GM18520 (cell line): Measurements from ENCODE around the gene PPP2R5B.

Experiments used
- ATAC-seq: cut with Tn5 transposase; IDR thresholded peaks from one replicate; pipeline ENCODE4 v1.9.1; 2021; ENCODE audit not compliant: unreplicated experiment

PPP2R5B gene

DNA sequence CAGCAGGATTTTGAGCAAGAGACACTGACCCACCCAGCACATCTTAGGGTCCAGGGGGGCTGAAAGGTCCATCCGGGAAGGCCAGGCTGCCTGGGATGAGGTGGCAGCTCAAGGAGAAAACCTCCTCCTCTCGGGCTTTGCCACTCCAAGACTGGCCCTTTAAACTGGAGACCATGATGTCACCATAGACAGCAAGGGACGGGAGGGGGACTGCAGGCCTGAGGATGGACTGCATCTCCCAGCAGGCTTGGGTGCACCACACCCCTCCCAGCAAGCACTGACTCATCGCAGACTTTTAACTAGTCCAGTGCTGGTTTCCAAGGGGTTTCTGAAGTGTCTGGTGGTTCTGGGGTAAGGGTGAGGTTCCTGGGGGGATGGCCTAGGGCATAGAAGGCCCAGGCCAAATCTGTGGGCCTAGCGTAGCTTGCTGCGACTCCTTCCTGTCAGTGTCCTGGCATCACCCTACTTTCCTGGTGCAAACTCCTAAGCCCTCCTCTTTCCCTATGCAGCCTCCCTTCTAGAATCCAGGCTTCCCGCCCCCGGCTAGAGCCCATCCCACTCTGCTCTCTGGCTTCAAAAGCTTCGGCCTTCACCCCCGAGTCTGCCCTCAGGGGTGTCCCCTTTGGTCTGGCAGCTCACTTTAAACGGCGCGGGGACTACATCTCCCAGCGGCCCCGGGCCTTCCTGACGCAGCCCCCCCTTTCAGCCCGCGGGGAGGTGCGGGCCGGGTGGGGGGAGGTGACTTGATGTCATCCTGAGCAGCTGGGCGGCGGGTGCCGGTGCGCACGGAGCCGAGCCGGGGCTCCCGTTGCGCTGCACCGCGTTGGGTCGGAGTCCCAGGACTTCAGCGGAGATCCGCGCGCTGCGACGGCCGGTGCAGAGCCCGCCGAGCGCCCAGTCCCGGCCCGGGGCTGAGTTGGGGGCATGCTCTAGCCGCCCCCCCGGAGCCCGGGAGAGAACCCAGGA lies at the start of gene PPP2R5B:
Gene PPP2R5B, plus strand, starts transcription at position 746 of the 966 bp plus-strand sequence. CDS start 1,046 bp downstream, outside the sequence.
- ATAC-seq: peak; percentile 70

DNA sequence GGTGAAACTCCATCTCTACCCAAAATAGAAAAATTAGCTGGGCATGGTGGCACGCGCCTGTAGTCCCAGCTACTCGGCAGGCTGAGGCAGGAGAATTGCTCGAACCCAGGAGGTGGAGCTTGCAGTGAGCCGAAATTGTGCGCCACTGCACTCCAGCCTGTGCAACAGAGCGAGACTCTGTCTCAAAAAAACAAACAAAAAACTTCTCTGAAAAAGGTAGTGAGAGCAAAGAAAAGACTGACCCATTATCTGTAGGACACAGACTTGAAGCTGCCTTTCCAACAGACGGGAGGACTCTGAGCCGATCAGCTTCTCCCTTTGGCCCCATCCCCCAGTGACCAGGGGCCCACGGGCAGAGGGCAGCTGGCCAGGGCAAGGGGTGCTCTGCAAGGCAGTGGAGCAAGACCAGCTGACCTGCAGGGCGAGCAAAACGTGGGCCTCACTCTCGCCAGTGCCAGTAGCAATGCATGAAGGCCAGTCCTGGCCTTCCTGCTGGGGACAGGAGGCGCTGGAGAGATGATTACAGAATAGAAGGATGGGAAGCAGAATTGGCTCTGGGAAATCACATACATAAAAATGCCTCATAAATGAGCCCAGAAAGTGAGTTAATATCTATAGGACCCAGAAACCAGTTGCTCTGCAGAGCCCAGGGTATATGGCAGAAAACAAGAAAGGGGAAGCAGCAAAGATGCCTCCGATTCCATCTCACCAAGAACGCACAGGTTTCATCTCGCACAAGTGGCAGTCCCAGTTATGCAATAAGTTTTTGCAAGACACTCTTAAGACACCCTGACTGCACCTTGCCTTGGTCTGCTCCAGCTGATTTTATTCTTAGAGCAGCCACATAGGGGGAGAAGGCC lies 48.9 kb upstream of the PPP2R5B start:
- no peak for ATAC-seq

DNA sequence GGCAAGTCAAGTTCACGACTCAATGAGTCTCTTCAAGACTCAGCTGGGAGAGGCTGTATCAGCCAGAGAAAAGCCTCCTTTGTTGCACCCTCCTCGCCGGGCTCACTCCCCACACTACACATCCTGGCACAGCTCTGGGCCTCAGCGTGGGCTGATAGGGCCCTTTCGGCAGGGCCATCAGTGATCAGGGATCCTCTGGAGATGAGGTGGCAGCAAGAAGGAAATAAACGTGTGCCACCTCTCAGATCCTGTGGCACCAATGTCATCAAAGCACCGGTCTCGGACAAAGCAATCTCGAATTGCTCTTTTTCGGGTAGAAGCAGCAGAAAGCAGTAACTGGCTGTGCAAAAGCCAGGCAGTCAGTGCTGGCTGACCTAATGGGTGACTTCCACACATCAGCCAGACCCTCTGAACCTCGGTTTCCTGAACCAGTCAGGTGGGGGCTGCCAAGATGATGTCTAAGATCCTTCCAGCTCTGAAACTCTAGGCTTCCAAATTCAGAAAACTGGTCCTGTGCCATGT lies 48.2 kb upstream of the PPP2R5B start:
- no peak for ATAC-seq

DNA sequence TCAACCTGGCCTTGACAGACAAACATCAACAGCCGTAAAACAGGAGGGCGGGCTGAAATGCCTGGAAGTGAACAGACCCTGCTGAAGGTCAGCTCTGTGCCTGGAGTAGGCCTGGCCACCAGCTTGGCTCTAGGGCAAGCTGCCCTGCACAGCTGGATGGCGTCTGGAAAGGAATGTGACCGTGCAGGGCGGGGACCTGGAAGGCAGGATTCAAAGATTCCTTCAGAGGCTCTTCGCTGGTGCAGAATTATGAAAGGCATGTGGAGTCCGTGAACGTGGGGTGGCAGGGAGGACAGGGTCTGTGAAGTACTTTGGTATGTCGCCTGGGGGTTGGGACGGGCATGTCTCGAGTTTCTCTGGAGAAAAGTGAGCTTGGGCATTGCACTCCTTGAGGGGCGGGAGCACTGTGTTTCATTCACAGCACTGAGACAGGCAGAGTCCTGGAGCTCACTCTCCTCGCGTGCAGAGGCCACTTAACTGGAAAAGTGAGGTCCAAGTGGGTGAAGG lies 47.6 kb upstream of the PPP2R5B start:
- no peak for ATAC-seq

DNA sequence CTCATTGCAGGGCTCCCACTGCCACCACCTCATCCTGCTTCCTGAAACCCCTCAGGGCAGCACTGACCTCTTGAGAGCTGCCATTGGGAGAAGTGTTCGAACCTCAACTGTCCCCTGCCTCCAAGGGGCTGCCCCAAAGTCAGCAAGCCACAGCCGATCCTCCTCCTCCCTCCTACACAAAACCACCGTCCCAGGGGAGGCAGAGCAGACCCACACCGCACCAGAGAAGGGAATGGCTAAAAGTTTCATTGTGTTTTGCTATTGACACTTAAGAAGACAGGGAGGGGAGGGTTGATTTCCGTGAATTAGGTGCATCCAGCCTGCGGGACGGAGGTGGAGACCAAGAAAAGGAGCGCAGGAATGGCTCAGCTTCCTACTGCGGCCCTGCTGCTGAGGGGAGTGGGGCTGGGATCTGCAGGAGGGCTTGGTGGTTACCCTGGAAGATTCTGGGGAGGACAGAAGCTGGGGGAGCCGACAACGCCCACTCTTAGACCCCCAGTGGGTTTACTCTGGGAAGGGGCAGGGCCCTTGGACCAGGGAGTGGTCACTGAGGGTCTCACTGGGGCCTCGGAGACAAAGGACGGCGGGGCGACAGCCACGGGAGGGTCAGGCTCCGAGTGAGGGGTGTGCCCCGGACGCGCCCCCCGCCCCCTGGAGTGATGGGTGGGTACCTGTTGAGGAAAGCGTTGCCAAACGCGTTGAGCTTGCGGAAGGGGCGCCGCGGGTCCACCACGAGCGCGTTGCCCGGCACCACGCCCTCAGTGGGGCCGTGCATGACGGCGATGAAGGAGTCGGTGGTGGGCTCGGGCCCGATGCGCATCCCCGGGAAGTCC lies 46.9 kb upstream of the PPP2R5B start:
- ATAC-seq: no peak

DNA sequence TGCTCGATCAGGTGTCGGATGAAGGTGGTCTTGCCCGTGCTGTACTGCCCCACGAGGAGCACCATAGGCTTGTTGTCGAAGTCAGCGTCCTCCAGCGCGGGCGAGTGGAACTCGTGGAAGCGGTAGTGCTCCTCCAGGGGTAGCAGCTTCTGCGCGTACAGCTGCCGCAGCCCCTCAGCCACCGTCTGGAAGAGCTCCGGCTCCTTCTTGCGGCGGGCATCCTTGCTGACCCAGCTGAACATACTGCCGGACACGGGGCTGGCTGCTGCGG lies 46.3 kb upstream of the PPP2R5B start:
- ATAC-seq: no peak

DNA sequence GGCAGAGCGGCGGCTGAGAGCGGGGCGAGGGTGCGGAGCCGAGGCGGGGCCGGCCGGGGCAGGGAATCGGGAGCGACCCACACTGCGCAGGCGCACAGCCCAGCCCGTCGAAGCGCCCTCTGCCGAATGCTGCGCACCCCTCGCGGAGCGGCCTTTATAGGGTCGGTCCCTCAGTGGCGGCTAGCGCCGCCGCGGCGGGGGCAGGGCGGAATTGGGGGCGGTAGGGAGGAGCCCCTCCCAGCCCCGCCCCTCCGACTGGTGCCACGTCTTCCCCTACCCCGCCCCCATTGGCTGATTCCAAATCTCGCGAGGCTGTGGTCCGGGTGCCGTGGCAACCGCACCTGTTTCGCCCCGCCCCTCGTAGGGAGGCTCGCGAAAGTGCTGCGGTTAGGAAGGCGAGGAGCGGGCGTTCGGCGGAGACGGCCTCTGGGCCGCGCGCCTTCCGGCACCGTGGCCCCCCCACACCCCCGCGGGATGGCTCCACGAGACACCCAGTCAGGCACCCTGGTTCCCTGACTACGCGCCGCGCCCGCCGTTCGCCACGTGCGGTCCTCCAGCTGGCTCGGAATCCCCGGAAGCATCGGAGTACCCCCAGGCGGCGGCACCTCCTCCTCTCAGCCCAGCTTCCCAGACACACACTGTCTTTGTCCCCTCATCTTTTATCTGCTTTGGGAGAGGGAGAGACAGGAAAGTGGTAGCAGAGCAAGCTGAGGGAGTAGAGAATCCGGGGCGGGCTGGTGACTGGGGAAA lies 45.8 kb upstream of the PPP2R5B start, which contains the start of gene EHD1:
Gene EHD1, minus strand, starts transcription at position 128 of the 750 bp plus-strand sequence. CDS start 157 bp downstream, outside the sequence.
- ATAC-seq: peak; percentile 66

DNA sequence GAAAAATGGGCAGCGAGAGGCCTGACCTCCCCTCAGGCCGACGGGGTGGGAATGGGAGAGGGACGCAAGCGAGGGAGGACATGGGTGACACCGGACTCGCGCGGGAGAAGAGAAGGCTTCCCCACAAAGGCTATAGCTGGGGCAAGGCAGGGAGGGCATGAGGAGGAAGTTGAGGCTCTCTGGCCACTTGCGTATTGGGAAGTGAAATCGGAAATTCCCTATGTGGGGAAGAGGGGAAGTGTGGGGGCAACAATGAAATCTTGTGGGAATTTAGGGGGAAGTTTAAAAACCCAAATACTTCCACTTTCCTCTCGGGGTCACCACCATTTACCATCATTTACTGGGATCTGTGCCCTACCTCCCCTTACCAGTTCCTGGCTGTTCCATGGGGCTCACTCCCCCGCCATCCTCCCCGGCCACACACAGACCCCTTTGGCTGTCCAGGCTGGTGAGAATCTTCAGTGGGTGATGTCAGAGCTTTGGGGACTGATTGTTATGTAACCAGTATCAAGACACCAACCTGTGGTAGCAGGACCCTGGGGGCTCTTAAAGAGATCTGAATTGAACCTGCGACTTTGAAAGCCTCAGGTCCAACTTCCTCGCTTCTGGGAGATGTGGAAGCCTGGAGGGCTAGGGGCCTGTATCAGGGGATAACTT lies 45.1 kb upstream of the PPP2R5B start:
- no peak for ATAC-seq

DNA sequence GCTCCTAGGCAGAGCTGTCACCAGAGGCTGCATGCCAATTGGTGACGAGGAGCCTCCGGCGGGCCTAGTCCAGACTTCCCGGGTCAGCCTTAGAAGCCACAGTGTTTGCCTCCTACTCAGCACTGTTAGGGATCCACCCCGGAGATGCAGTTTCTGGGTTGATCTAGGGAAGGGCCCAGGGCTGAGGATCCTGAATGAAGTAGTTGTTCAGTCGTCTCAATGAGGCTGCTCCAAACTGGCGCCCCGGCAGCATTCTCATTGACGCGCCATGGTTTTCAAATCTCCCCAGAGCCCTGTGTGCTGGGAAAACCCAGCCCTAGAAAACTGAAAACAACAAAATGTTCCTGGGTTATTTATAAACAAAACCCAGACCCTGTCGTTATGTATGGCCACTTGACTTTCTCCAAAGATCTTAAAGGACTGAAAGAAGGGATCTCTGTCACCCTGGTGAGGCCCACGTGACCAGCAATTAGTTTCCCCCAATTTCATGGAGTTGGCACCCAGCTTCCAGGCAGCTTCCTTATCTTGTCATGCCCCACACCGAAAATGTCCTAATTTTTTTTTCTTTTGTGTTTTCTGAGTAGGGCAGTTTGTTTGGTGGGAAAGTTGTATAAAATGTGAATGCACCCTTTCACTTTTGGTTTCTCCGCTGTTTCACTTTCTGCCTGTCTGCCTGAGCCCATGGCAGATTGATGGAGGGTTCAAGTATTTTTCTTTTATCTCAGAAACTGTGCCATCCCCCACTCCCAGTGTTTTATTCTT lies 44.1 kb upstream of the PPP2R5B start:
- ATAC-seq: no peak

DNA sequence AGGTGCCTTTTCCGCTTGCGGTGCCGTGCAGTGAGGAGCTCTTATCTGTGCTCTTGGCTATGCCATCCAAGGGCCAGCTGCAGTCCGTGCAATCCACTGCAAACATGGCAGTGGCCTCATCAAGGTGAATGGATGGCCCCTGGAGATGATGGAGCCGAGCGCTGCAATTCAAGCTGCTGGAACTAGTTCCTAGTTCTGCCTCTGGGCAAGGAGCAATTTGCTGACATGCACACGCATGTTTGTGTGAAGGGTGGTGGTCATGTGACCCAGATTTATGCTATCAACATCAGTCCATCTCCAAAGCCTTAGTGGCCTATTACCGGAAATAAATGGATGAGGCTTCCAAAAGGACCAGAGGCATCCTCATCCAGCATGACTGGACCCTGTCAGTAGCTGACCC lies 43.0 kb upstream of the PPP2R5B start:
- ATAC-seq: no peak

DNA sequence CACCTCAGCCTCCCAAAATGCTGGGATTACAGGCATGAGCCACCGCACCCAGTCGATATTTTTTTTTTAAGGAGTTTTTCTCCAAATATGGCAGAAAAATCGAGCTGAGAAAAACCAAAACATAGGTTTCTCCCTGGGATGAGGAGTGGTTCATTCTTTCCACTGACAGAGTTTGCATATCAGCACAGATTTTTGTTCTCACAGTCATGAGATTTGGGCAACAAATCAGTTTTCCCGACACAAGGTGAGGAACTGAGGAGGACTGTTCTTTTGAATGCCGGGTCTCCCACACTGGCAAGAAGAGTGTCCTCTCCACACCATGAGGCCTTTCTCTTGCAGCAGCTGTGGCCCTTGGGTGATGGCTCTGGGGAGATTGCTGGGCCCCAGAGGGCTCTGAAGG lies 42.2 kb upstream of the PPP2R5B start:
- no peak for ATAC-seq

DNA sequence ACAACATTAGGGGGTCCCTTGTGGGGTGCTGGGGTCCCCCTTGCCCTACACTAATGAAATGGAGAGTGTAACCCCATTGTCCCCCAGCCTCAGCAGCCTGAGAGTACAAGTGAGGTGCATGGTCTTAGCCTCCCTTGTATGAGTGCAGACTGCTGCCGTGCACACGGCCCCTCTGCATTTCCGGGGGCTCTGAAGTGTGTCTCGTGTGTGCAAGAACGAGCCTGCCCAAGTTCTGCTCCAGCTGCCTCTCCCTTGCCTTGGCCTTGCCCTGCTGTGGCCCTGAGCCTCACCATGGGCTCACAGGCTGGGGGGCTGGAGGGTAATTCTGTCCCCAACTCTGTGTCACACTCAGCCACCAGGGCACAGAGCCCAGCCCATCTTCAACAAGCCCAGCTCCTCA lies 40.9 kb upstream of the PPP2R5B start:
- ATAC-seq: no peak

DNA sequence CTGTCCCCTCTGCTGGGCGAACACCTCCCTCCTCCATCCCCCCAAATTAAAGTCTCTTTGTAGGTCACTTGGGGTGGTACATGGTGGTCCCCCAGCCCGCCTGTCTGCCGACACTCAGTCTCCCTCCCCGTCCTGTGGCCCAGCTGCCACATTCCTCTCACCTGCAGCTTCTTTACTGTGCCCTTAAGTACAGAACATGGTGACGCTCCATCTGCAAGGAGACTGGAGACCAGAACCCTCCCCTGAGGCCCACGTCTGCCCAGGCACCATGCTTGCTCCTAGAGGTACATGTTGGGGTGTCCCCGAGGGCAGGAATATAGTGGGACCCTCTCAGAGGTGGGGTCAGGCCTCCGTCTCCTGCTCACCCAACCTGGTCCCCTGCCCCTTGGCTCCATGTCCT lies 40.5 kb upstream of the PPP2R5B start:
- no peak for ATAC-seq

DNA sequence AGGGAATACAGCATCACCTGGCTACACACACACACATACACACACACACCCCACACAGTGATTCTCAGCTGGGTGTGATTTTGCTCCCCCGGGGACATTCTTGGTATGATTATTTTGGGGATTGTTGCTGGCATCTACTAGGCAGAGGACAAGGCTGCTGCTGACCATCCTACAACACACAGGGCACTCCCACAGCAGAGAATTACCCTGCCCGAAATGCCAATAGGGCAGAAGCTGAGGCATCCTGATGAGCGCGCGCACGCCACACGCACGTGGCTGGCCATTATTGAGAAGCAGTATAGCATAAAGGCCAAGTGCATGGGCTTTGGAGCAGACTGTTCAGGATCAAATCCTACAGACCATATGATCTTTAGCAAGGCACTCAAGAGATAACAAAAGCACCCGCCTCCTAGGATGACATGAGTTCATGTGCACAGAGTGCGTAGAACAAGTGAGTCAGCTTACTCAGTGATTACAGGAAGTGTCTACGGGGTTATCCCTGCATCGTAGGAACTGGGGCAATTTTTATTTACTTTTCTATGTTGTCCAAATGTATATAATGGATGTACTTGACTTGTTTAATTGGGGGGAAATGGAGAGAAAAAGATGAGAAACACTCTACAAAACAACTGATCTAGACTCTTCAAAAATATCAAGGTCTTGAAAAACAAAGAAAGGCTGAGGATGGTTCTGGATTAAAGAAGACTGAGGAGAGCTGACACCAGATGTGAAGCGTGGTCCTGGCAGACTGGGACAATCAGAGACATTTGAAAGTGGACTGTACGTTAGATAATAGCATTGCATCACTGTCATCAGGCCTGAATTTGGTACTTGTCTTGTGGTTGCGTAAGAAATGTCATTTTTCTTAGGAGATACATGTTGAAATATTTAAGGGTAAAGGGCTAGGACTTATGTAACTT lies 38.9 kb upstream of the PPP2R5B start:
- ATAC-seq: no peak

DNA sequence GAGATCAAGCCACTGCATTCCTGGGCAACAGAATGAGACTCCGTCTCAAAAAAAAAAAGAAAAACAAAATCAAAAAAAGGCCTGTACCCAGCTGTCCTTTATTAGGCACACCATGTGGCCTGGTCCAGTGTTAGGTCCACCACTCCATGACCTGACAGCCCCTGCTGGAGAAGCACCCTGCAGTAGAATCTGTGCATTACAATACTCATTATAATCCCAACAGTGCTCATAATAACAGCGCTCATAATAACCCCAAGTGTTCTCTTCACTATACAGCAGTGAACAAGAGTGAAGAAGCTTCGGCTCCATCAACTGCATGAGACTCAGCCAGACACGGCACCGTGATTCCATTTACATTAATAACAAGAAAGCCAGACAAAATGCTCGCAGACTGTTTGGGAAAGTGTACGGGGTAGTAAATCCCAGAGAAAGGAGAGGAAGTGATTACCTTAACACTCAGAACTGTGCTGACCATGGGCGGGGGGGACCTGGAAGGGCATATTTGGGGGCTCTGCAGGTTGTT lies 37.2 kb upstream of the PPP2R5B start:
- ATAC-seq: no peak

DNA sequence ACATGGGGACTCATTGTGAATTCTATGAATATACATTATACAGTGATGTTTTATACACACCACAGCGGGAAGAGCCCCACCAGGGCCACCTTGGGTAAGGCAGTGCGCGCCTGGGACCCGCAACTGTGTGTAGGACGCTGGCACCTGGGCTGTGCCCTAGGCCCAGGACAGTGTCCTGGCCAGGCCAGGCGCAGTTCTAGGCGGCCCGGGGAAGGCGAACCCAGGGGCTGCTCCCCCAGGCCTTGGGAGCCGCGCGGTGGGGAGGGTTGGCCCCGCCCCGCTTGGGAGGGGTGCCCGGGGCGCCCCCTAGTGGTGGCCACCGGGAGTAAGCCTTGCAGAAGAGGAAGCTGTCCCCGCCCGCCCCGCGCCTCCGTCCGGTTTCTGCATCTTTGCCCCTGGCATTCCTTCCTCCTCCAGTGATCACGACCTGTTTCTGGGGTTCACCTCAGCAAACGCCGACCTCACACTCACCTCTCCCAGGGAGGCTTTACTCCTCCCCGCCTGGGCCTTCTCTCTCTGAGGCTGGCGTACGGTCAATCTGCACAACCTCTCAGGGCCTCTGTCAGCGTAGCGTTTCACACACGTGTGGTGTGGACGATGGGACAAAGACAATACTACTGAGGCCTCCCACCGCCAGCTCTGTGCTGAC lies 36.6 kb upstream of the PPP2R5B start:
- peak; percentile 59 for ATAC-seq

DNA sequence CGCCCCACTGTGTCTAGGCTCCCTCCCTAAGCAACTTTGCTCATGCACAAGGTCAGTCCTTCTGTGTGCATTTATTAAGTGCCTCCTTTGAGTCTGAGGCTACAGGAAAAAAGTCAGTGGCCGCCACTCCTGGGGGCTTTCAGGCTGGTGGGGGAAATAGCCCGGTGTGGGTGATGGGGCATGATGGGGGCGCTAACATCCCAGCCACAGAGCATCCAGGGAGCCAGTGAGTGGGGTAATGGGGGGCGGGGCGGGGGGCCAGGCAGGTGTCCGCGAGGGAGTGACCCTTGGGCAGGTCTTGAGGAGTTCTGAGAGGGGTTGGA lies 36.1 kb upstream of the PPP2R5B start:
- ATAC-seq: no peak
